Keratinocyte (primary cell): ENCODE data around the gene LDAF1. TPM values are rescaled to one million over a fixed set of nuclear protein-coding genes. Genes with fewer than 3 reads are reported as not detected.

Source experiments
- DNase-seq: peaks from one replicate; pipeline ENCODE4 v3.0.0-alpha.2; 2011; ENCODE audit warnings: low read depth, missing footprints, low spot score
- FAIRE-seq: peaks from 2 replicates; lab custom pipeline; 2011; peaks lifted over from hg19 to GRCh38; lab: Jason Lieb, UNC
- H2AFZ ChIP-seq: 2 replicates; pipeline ENCODE4 v1.6.0; 2012; ENCODE audit warnings: low read length, control low read depth, inconsistent platforms; ENCODE audit not compliant: control insufficient read depth
- H3K27ac ChIP-seq: 2 replicates; pipeline ENCODE4 v1.5.1; 2011; ENCODE audit warnings: low read length; ENCODE audit not compliant: control insufficient read depth, insufficient read depth
- H3K27me3 ChIP-seq: 3 replicates; pipeline ENCODE4 v1.6.0; 2011; ENCODE audit warnings: low read length; ENCODE audit not compliant: control insufficient read depth, insufficient read depth; ENCODE audit errors: extremely low read depth
- H3K36me3 ChIP-seq, 2 experiments: 2 replicates in 1 of 2; 3 replicates in 1 of 2; pipeline ENCODE4 v1.5.1; 2011; ENCODE audit warnings: low read length in 2 of 2, mild to moderate bottlenecking in 1 of 2; ENCODE audit not compliant: control insufficient read depth in 2 of 2, insufficient read depth in 2 of 2; ENCODE audit errors: extremely low read depth in 1 of 2
- H3K4me1 ChIP-seq: 3 replicates; pipeline ENCODE4 v1.5.1; 2011; ENCODE audit warnings: low read length; ENCODE audit not compliant: control insufficient read depth, insufficient read depth; ENCODE audit errors: extremely low read depth
- H3K4me2 ChIP-seq: 3 replicates; pipeline ENCODE4 v1.6.0; 2011; ENCODE audit warnings: low read depth, low read length; ENCODE audit not compliant: control insufficient read depth, insufficient read depth; ENCODE audit errors: extremely low read depth
- H3K4me3 ChIP-seq, 3 experiments: fragments of 200-600 bp in 1 of 3; sonication (generic) in 1 of 3; 2 replicates in 2 of 3; 3 replicates in 1 of 3; pipeline ENCODE4 v1.5.1; 2011 to 2016; ENCODE audit warnings: low read length in 3 of 3, mild to moderate bottlenecking in 3 of 3, control low read depth in 2 of 3, inconsistent platforms in 1 of 3, low read depth in 1 of 3, mixed read lengths in 1 of 3, mixed run types in 1 of 3, moderate library complexity in 1 of 3; ENCODE audit not compliant: control insufficient read depth in 2 of 3, insufficient read depth in 2 of 3; ENCODE audit errors: extremely low read depth in 1 of 3
- H3K79me2 ChIP-seq: 2 replicates; pipeline ENCODE4 v1.6.0; 2012; ENCODE audit warnings: low read length; ENCODE audit not compliant: control insufficient read depth, insufficient read depth
- H3K9ac ChIP-seq: 3 replicates; pipeline ENCODE4 v1.6.0; 2011; ENCODE audit warnings: low read length; ENCODE audit not compliant: control insufficient read depth, insufficient read depth; ENCODE audit errors: extremely low read depth
- H3K9me1 ChIP-seq: 3 replicates; pipeline ENCODE4 v1.6.0; 2011; ENCODE audit warnings: low read length; ENCODE audit not compliant: control insufficient read depth, insufficient read depth; ENCODE audit errors: extremely low read depth
- H3K9me3 ChIP-seq: 2 replicates; pipeline ENCODE4 v1.5.1; 2012; ENCODE audit warnings: low read depth, low read length; ENCODE audit not compliant: control insufficient read depth
- H4K20me1 ChIP-seq: 3 replicates; pipeline ENCODE4 v1.6.0; 2011; ENCODE audit warnings: low read length; ENCODE audit not compliant: control insufficient read depth, insufficient read depth; ENCODE audit errors: extremely low read depth
- EZH2 ChIP-seq: IDR thresholded peaks from one replicate; pipeline ENCODE4 v1.6.1; 2012; ENCODE audit warnings: inconsistent platforms, mild to moderate bottlenecking, low read length, moderate library complexity
- dilution Hi-C: fragments of 300-500 bp; cut with MboI; formaldehyde crosslinking; loops from one replicate; pipeline ENCODE4 v1.7.0; 2020; ENCODE audit warnings: low sequenced_read_pairs; ENCODE audit not compliant: extremely low pct_ligation_motif_present
- polyA plus RNA-seq, 5 experiments: library from polyadenylated mRNA; depleted of rRNA in 3 of 5; stranded (reverse) in 3 of 5; stranded (forward) in 1 of 5; unstranded in 1 of 5; fragments of >200 nt; gene quantifications; 1 replicate in 1 of 5; 2 replicates in 3 of 5; 3 replicates in 1 of 5; pipeline versions ENCODE4 v1.2.1 to v1.2.3, GENCODE V29; 2011 to 2012; ENCODE audit warnings: missing spikeins in 2 of 5, low read depth in 1 of 5, low replicate concordance in 1 of 5
- TF ChIP-seq, protein P1 (sequence below), 3 experiments: IDR thresholded peaks in 1 of 3; conservative IDR thresholded peaks in 1 of 3; optimal IDR thresholded peaks in 1 of 3; 2 replicates in 2 of 3; 3 replicates in 1 of 3; pipeline versions ENCODE3 to v1.5.1; 2011; ENCODE audit warnings: low read length in 3 of 3, mild to moderate bottlenecking in 3 of 3, moderate library complexity in 2 of 3, control low read depth in 1 of 3, inconsistent platforms in 1 of 3; ENCODE audit not compliant: insufficient read depth in 2 of 3; ENCODE audit errors: extremely low read depth in 1 of 3

The LDAF1 gene
- polyA plus RNA-seq, 1 donor (not counting 4 experiments of a cell fraction or from before 2014, with no cell fraction given), result 45.4 TPM

DNA sequence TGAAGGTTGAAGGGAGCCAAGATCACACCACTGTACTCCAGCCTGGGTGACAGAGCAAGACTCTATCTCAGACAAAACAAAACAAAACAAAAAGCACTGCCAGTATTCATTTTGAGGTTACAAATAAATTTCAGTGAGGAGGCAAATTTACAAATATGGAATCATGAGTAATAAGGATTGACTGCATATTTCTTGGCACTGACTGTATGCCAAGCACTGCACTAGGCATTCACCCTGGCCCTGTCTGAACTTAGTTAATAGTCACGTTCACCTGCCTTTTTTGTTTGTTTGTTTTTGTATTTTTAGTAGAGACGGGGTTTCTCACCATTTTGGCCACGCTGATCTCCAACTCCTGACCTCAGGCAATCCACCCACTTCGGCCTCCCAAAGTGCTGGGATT is 5.1 kb downstream of the LDAF1 start:
- Histone ChIP-seq H3K4me2 (no peak overlapping the region), H3K4me1 (peaks cover 16% of the 10 kb centered on the region), H3K79me2 (peaks cover 36% of the 10 kb centered on the region), H2AFZ (no peak overlapping the region), H3K27me3 (no peaks in the 10 kb centered on the region), H4K20me1 (no peaks in the 10 kb centered on the region), H3K9me3 (no peaks in the 10 kb centered on the region), H3K36me3 (peaks cover 10 to 34% of the 10 kb centered on the region in 2 experiments), H3K4me3 (no peak overlapping the region), H3K9me1 (no peaks in the 10 kb centered on the region), H3K27ac (no peak overlapping the region), H3K9ac (no peak overlapping the region)
- dilution Hi-C loops, result no loop called here
- DNase-seq, result no peak
- FAIRE-seq, result no peak
- TF ChIP-seq, protein P1, sequence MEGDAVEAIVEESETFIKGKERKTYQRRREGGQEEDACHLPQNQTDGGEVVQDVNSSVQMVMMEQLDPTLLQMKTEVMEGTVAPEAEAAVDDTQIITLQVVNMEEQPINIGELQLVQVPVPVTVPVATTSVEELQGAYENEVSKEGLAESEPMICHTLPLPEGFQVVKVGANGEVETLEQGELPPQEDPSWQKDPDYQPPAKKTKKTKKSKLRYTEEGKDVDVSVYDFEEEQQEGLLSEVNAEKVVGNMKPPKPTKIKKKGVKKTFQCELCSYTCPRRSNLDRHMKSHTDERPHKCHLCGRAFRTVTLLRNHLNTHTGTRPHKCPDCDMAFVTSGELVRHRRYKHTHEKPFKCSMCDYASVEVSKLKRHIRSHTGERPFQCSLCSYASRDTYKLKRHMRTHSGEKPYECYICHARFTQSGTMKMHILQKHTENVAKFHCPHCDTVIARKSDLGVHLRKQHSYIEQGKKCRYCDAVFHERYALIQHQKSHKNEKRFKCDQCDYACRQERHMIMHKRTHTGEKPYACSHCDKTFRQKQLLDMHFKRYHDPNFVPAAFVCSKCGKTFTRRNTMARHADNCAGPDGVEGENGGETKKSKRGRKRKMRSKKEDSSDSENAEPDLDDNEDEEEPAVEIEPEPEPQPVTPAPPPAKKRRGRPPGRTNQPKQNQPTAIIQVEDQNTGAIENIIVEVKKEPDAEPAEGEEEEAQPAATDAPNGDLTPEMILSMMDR (optimal IDR thresholded peaks at IDR 0.05 in 1 of 3, IDR thresholded peaks at IDR 0.05 in 1 of 3, conservative IDR thresholded peaks at IDR 0.05 in 1 of 3; ENCODE audit: extremely low read depth in 1 of 3, insufficient read depth in 2 of 3, low read length in 3 of 3), result no peak
- no peak for TF ChIP-seq EZH2

DNA sequence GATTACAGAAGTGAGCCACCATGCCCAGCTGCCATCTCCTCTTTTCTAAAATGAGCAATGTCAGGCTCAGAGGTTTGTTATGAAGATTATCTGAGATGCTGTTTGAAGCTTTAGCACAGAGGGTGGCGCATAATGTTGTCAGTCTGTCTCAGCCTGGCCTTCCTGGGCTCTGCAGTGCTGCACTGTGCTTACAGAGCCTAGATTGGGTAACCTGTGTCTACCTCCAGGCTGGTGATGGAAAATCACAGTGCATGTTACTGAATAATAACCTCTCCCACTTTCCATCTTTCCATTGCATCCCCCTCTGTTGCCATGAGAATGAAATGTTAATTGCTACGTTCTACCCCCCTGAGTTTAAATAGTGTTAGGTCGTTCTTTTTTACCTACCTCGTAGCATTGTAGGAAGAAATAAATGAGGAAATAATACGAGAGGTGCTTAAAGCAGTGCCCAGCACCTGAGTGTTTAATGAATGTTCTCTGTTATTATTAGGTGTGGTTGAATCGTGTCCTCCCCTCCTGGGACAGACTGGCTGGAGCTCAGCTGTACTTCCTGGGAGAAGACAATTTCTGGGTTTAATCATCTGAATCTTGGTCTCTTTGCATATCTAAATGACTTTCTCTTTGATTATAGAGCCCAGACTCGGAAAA is 6.2 kb downstream of the LDAF1 start:
- Histone ChIP-seq H3K27ac (no peak overlapping the region), H3K9me1 (no peaks in the 10 kb centered on the region), H2AFZ (no peak overlapping the region), H3K36me3 (peaks cover 11 to 34% of the 10 kb centered on the region in 2 experiments), H3K4me2 (no peak overlapping the region), H3K79me2 (peaks cover 27% of the 10 kb centered on the region), H3K4me3 (no peak overlapping the region), H3K9me3 (no peaks in the 10 kb centered on the region), H4K20me1 (no peaks in the 10 kb centered on the region), H3K27me3 (no peaks in the 10 kb centered on the region), H3K9ac (no peak overlapping the region), H3K4me1 (peaks cover 11% of the 10 kb centered on the region)
- DNase-seq (no peak), FAIRE-seq (no peak)
- TF ChIP-seq EZH2, result no peak
- TF ChIP-seq, protein P1 (optimal IDR thresholded peaks at IDR 0.05 in 1 of 3, IDR thresholded peaks at IDR 0.05 in 1 of 3, conservative IDR thresholded peaks at IDR 0.05 in 1 of 3; ENCODE audit: extremely low read depth in 1 of 3, insufficient read depth in 2 of 3, low read length in 3 of 3), result no peak
- dilution Hi-C loops, result no loop called here
